Stromal cell of bone marrow (primary cell): Measurements from ENCODE around the gene CXorf58.
A peak's percentile ranks its signal among the peaks of the same experiment; 100 is the strongest.
"Not testable (repeated sequence)": the region's sequence is repeated elsewhere in the genome, so short reads cannot be mapped to it uniquely, and the experiment has no call there.

Source experiments
- DNase-seq: peaks from one replicate; pipeline ENCODE4 v3.0.0-alpha.2; 2012; ENCODE audit warnings: low read depth

CXorf58 gene

GRCh38 chrX:23907498-23908218 lies at the start of gene CXorf58, which contains the start of gene APOO:
TSS of gene CXorf58 (plus strand) at chrX:23908006. CDS start at chrX:23910303, 2,297 bp downstream.
TSS of gene APOO (minus strand) at chrX:23907938. CDS start at chrX:23907702, 236 bp downstream.
- DNase-seq, result peak; percentile 80

GRCh38 chrX:23859238-23859637 lies 48.6 kb upstream of the CXorf58 start:
- not testable (repeated sequence) for DNase-seq

GRCh38 chrX:23861215-23861896 lies 46.5 kb upstream of the CXorf58 start:
- no peak for DNase-seq

GRCh38 chrX:23861952-23862351 lies 45.9 kb upstream of the CXorf58 start:
- DNase-seq, result not testable (repeated sequence)

- DNase-seq, result no peak
These were observed 43.0 kb upstream of the CXorf58 start for GRCh38 chrX:23864742-23865326.

- DNase-seq, result no peak
These were observed 37.8 kb upstream of the CXorf58 start for GRCh38 chrX:23870041-23870440.

GRCh38 chrX:23871905-23872546 lies 35.8 kb upstream of the CXorf58 start:
- no peak for DNase-seq

- DNase-seq, result no peak
These were observed 28.3 kb upstream of the CXorf58 start for GRCh38 chrX:23879380-23880090.

GRCh38 chrX:23883737-23884354 lies 24.0 kb upstream of the CXorf58 start:
- DNase-seq, result peak; percentile 64

- DNase-seq, result no peak
These were observed 23.3 kb upstream of the CXorf58 start for GRCh38 chrX:23884427-23885024.

- DNase-seq, result no peak
These were observed 22.0 kb upstream of the CXorf58 start for GRCh38 chrX:23885803-23886202.

- DNase-seq, result no peak
These were observed 20.4 kb upstream of the CXorf58 start for GRCh38 chrX:23887451-23887850.

- DNase-seq, result no peak
These were observed 19.9 kb upstream of the CXorf58 start for GRCh38 chrX:23887918-23888317.

- no peak for DNase-seq
These were observed 18.8 kb upstream of the CXorf58 start for GRCh38 chrX:23888887-23889501.

- no peak for DNase-seq
These were observed 16.9 kb upstream of the CXorf58 start for GRCh38 chrX:23890933-23891332.

GRCh38 chrX:23894993-23895392 lies 12.8 kb upstream of the CXorf58 start:
- not testable (repeated sequence) for DNase-seq

- DNase-seq, result not testable (repeated sequence)
These were observed 11.3 kb upstream of the CXorf58 start for GRCh38 chrX:23896539-23896938.

GRCh38 chrX:23896981-23897380 lies 10.8 kb upstream of the CXorf58 start:
- DNase-seq, result no peak

- no peak for DNase-seq
These were observed 9.3 kb upstream of the CXorf58 start for GRCh38 chrX:23898412-23898959.

- DNase-seq, result no peak
These were observed 7.5 kb upstream of the CXorf58 start for GRCh38 chrX:23900220-23900797.
